ENCODE measurements around the gene PDZD2. TPM values are rescaled to one million over a fixed set of nuclear protein-coding genes. Genes with fewer than 3 reads are reported as not detected.

PDZD2 gene
- total RNA-seq, 2 donors from 2014 or later: 6.6 to 14.6 TPM

DNA sequence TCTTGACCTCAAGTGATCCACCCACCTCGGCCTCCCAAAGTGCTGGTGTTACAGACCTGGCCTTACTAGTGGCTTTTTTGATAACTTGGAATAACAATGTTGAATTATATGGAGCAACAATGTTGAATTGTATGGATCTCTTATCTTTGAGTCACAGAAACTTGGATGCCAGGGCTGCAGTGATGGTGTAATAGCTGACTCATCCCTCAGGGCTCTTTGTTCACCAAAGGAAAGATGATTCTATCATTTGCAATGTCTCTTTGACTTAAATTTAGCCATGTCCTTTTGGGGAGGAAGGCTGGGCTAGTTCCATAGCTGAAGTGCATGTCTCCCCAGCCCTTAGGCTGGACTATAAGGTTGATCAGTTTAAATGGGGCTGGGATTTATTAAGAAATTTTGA is 172.3 kb downstream of the PDZD2 start:
- Mint-ChIP-seq H3K4me1 (peaks cover 6% of the 10 kb centered on the region), H3K27me3 (ENCODE audit: insufficient read depth) (no peaks in the 10 kb centered on the region), H3K27ac (no peak overlapping the region), H3K4me3 (no peak overlapping the region), H3K9me3 (peaks cover 6% of the 10 kb centered on the region), H3K36me3 (ENCODE audit: low read depth) (peaks cover 3% of the 10 kb centered on the region)
- H3K4me3 ChIP-seq (ENCODE audit: low read length): no peak overlapping the region
- H3K4me1 ChIP-seq (ENCODE audit: control insufficient read depth, insufficient read depth, low read length): no peaks in the 10 kb centered on the region
- H3K27ac ChIP-seq (ENCODE audit: low read depth, low read length): no peak overlapping the region
- H3K9me3 ChIP-seq (ENCODE audit: control insufficient read depth, low read length): no peaks in the 10 kb centered on the region
- TF ChIP-seq, protein P1, sequence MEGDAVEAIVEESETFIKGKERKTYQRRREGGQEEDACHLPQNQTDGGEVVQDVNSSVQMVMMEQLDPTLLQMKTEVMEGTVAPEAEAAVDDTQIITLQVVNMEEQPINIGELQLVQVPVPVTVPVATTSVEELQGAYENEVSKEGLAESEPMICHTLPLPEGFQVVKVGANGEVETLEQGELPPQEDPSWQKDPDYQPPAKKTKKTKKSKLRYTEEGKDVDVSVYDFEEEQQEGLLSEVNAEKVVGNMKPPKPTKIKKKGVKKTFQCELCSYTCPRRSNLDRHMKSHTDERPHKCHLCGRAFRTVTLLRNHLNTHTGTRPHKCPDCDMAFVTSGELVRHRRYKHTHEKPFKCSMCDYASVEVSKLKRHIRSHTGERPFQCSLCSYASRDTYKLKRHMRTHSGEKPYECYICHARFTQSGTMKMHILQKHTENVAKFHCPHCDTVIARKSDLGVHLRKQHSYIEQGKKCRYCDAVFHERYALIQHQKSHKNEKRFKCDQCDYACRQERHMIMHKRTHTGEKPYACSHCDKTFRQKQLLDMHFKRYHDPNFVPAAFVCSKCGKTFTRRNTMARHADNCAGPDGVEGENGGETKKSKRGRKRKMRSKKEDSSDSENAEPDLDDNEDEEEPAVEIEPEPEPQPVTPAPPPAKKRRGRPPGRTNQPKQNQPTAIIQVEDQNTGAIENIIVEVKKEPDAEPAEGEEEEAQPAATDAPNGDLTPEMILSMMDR (conservative IDR thresholded peaks at IDR 0.05): no peak
- WGBS, 2 experiments (ENCODE audit: insufficient coverage in 1 of 2, insufficient read length in 1 of 2): 88 to 90% methylated on average over 1 of the region's 1 CpG
- no peaks in the 10 kb centered on the region for H3K27me3 ChIP-seq (ENCODE audit: control insufficient read depth, insufficient read depth, low read length, poor library complexity, severe bottlenecking)
- H3K36me3 ChIP-seq (ENCODE audit: control insufficient read depth, insufficient read depth, low read length): no peaks in the 10 kb centered on the region
- no peak overlapping the region for H3K9ac ChIP-seq (ENCODE audit: extremely low read depth, low read length, poor library complexity, severe bottlenecking)
- no peak for DNase-seq

DNA sequence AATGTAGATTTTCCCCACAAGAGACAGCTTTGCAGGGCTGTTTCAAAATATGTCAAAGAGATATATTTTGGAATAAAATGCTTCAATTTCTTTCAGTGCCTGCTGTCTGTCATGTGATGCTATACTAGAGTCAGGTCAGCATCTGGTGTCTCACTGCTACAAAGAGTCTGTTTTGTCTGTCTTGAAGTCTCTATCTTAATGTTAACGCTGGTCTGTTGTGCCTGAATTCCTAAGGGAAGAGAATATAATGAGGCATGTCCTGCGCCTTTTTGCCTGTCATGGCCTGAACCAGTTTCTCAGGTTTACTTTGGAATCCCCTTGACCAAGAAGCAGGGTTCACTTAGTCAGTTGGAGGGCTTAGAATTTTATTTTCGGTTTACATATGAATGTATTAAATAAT is 176.4 kb downstream of the PDZD2 start:
- H3K27ac Mint-ChIP-seq: peak overlapping the region; percentile 92
- no peaks in the 10 kb centered on the region for H3K9me3 ChIP-seq (ENCODE audit: control insufficient read depth, low read length)
- TF ChIP-seq, protein P1 (conservative IDR thresholded peaks at IDR 0.05): no peak
- H3K36me3 Mint-ChIP-seq (ENCODE audit: low read depth): peaks cover 5% of the 10 kb centered on the region
- DNase-seq: peak; percentile 52
- H3K9me3 Mint-ChIP-seq: peaks cover 15% of the 10 kb centered on the region
- H3K4me3 ChIP-seq (ENCODE audit: low read length): no peak overlapping the region
- no peak overlapping the region for H3K27ac ChIP-seq (ENCODE audit: low read depth, low read length)
- no peak overlapping the region for H3K4me3 Mint-ChIP-seq
- peaks cover 4% of the 10 kb centered on the region for H3K4me1 Mint-ChIP-seq
- WGBS, 2 experiments (ENCODE audit: insufficient coverage in 1 of 2, insufficient read length in 1 of 2): 40 to 86% methylated on average over 1 to 2 of the region's 3 CpGs
- no peaks in the 10 kb centered on the region for H3K4me1 ChIP-seq (ENCODE audit: control insufficient read depth, insufficient read depth, low read length)
- H3K36me3 ChIP-seq (ENCODE audit: control insufficient read depth, insufficient read depth, low read length): no peaks in the 10 kb centered on the region
- H3K9ac ChIP-seq (ENCODE audit: extremely low read depth, low read length, poor library complexity, severe bottlenecking): no peak overlapping the region
- no peaks in the 10 kb centered on the region for H3K27me3 ChIP-seq (ENCODE audit: control insufficient read depth, insufficient read depth, low read length, poor library complexity, severe bottlenecking)
- H3K27me3 Mint-ChIP-seq (ENCODE audit: insufficient read depth): no peaks in the 10 kb centered on the region

DNA sequence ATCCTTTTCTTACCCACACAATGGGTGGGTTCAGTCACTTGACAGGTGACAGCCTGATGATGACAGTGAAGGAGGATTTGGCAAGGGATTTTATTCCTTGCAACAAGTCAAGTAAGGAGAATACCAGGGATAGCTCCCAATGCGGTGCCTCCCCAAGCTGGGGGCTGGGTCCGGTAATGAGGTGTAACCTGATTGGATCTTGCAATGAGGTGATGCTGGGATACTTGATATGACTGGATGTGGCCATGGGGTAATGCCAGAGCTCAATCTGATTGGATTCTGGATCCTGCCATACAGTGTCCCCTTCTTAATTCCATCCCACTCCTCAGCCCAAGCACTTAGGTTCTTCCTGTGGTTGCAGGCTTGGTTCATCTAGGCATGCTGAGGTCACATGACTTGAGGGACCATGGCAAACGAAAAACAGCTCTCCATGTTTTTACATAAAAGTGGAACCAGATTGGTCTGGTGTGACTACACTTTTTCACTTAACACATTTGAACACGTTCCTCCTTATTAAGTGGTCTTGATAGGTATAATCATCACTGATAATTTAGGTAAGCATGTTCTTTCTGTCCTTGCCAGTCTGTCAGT is 181.1 kb downstream of the PDZD2 start:
- no peaks in the 10 kb centered on the region for H3K27me3 Mint-ChIP-seq (ENCODE audit: insufficient read depth)
- H3K9ac ChIP-seq (ENCODE audit: extremely low read depth, low read length, poor library complexity, severe bottlenecking): no peak overlapping the region
- peaks cover 2% of the 10 kb centered on the region for H3K36me3 Mint-ChIP-seq (ENCODE audit: low read depth)
- H3K9me3 ChIP-seq (ENCODE audit: control insufficient read depth, low read length): no peaks in the 10 kb centered on the region
- DNase-seq: peak; percentile 72
- peaks cover 11% of the 10 kb centered on the region for H3K9me3 Mint-ChIP-seq
- no peaks in the 10 kb centered on the region for H3K36me3 ChIP-seq (ENCODE audit: control insufficient read depth, insufficient read depth, low read length)
- no peak overlapping the region for H3K27ac Mint-ChIP-seq
- H3K4me3 ChIP-seq (ENCODE audit: low read length): no peak overlapping the region
- H3K27ac ChIP-seq (ENCODE audit: low read depth, low read length): no peak overlapping the region
- no peaks in the 10 kb centered on the region for H3K27me3 ChIP-seq (ENCODE audit: control insufficient read depth, insufficient read depth, low read length, poor library complexity, severe bottlenecking)
- TF ChIP-seq, protein P1 (conservative IDR thresholded peaks at IDR 0.05): no peak
- no peak overlapping the region for H3K4me3 Mint-ChIP-seq
- peaks cover 7% of the 10 kb centered on the region for H3K4me1 Mint-ChIP-seq
- WGBS, 2 experiments (ENCODE audit: insufficient coverage in 1 of 2, insufficient read length in 1 of 2): 85% methylated on average over 4 of the region's 4 CpGs; no CpG with 5 or more reads in 1 of the 2 experiments
- H3K4me1 ChIP-seq (ENCODE audit: control insufficient read depth, insufficient read depth, low read length): no peaks in the 10 kb centered on the region
